MM.1S (cell line): ENCODE measurements around the gene ZEB2.

ENCODE experiments used
- DNase-seq: peaks from one replicate; pipeline ENCODE4 v3.0.0-alpha.2; 2015
- H2AFZ ChIP-seq: fragments of 300-600 bp; sonication (generic); 2 replicates; pipeline ENCODE4 v1.6.0; 2016; ENCODE audit warnings: antibody characterized with exemption, low read length
- H3F3A ChIP-seq: fragments of 300-600 bp; sonication (generic); 2 replicates; pipeline ENCODE4 v1.6.1; 2016; ENCODE audit warnings: mild to moderate bottlenecking, antibody characterized with exemption, low read length, moderate library complexity, mixed read lengths; ENCODE audit not compliant: insufficient read depth
- H3K27ac ChIP-seq: fragments of 300-600 bp; sonication (generic); 2 replicates; pipeline ENCODE4 v1.5.1; 2016; ENCODE audit warnings: mild to moderate bottlenecking, low read length
- H3K27me3 ChIP-seq: fragments of 300-600 bp; sonication (generic); replicated peaks from 2 replicates; pipeline ENCODE4 v1.6.0; 2016; ENCODE audit warnings: low read length; ENCODE audit not compliant: insufficient read depth
- H3K36me3 ChIP-seq: fragments of 300-600 bp; sonication (generic); replicated peaks from 2 replicates; pipeline ENCODE4 v1.6.1; 2016; ENCODE audit warnings: mild to moderate bottlenecking, low read length, mixed read lengths; ENCODE audit not compliant: insufficient read depth
- H3K4me1 ChIP-seq: fragments of 300-600 bp; sonication (generic); 2 replicates; pipeline ENCODE4 v1.6.1; 2016; ENCODE audit warnings: low read length, mixed read lengths
- H3K4me2 ChIP-seq: fragments of 300-600 bp; sonication (generic); 2 replicates; pipeline ENCODE4 v1.6.0; 2016; ENCODE audit warnings: low read depth, low read length
- H3K4me3 ChIP-seq: fragments of 300-600 bp; sonication (generic); 2 replicates; pipeline ENCODE4 v1.5.1; 2016; ENCODE audit warnings: low read length, mixed read lengths
- H3K79me2 ChIP-seq: fragments of 300-600 bp; sonication (generic); 2 replicates; pipeline ENCODE4 v1.6.1; 2016; ENCODE audit warnings: mixed run types, low read length, mixed read lengths
- H3K9ac ChIP-seq: fragments of 300-600 bp; sonication (generic); 2 replicates; pipeline ENCODE4 v1.6.1; 2016; ENCODE audit warnings: low read length, mixed read lengths
- H3K9me2 ChIP-seq: fragments of 300-600 bp; sonication (generic); replicated peaks from 2 replicates; pipeline ENCODE4 v1.6.1; 2016; ENCODE audit warnings: mild to moderate bottlenecking, low read length, mixed read lengths; ENCODE audit not compliant: insufficient read depth
- H3K9me3 ChIP-seq: fragments of 300-600 bp; sonication (generic); replicated peaks from 2 replicates; pipeline ENCODE4 v1.6.1; 2016; ENCODE audit warnings: mild to moderate bottlenecking, low read length, mixed read lengths; ENCODE audit not compliant: insufficient read depth
- H4K20me1 ChIP-seq: fragments of 300-600 bp; sonication (generic); 2 replicates; pipeline ENCODE4 v1.6.1; 2016; ENCODE audit warnings: mild to moderate bottlenecking, low read length, moderate library complexity, mixed read lengths; ENCODE audit not compliant: insufficient read depth
- CTCF ChIP-seq: fragments of 300-600 bp; sonication (generic); IDR thresholded peaks from 2 replicates; pipeline ENCODE4 v1.5.1; 2016; ENCODE audit warnings: antibody characterized with exemption, low read length, mixed read lengths
- EZH2 ChIP-seq: fragments of 300-600 bp; sonication (generic); optimal IDR thresholded peaks from 2 replicates; pipeline ENCODE3; 2017; ENCODE audit warnings: low read depth, mild to moderate bottlenecking, antibody characterized with exemption, low read length, mixed read lengths
- EZH2phosphoT487 ChIP-seq: fragments of 300-600 bp; sonication (generic); IDR thresholded peaks from 2 replicates; pipeline ENCODE4 v1.6.1; 2018; ENCODE audit warnings: antibody characterized with exemption, low read length

Gene ZEB2

GRCh38 chr2:144379851-144380311, 140.0 kb downstream of the ZEB2 start:
- H3K4me1 ChIP-seq, result no peaks in the 10 kb centered on the region
- no peaks in the 10 kb centered on the region for H3K79me2 ChIP-seq
- DNase-seq, result no peak
- H3K9me2 ChIP-seq, result no peaks in the 10 kb centered on the region
- H3K9ac ChIP-seq, result no peak overlapping the region
- no peaks in the 10 kb centered on the region for H3K36me3 ChIP-seq
- no peak overlapping the region for H3K4me2 ChIP-seq
- no peak overlapping the region for H2AFZ ChIP-seq
- no peak overlapping the region for H3K27ac ChIP-seq
- H4K20me1 ChIP-seq, result no peaks in the 10 kb centered on the region
- no peak overlapping the region for H3K4me3 ChIP-seq
- TF ChIP-seq EZH2phosphoT487 (no peak), EZH2 (no peak), CTCF (no peak)
- no peaks in the 10 kb centered on the region for H3K27me3 ChIP-seq
- no peaks in the 10 kb centered on the region for H3F3A ChIP-seq
- no peaks in the 10 kb centered on the region for H3K9me3 ChIP-seq

GRCh38 chr2:144378551-144378950, 141.4 kb downstream of the ZEB2 start:
- TF ChIP-seq EZH2phosphoT487, result no peak
- no peak for TF ChIP-seq EZH2
- TF ChIP-seq CTCF, result no peak
- H4K20me1 ChIP-seq, result no peaks in the 10 kb centered on the region
- no peak for DNase-seq
- no peaks in the 10 kb centered on the region for H3F3A ChIP-seq
- H3K9me3 ChIP-seq, result no peaks in the 10 kb centered on the region
- no peaks in the 10 kb centered on the region for H3K27me3 ChIP-seq
- H3K9me2 ChIP-seq, result no peaks in the 10 kb centered on the region
- H3K4me3 ChIP-seq, result no peak overlapping the region
- H3K4me1 ChIP-seq, result no peaks in the 10 kb centered on the region
- no peak overlapping the region for H3K9ac ChIP-seq
- H3K4me2 ChIP-seq, result no peak overlapping the region
- no peaks in the 10 kb centered on the region for H3K79me2 ChIP-seq
- no peak overlapping the region for H3K27ac ChIP-seq
- H2AFZ ChIP-seq, result no peak overlapping the region
- no peaks in the 10 kb centered on the region for H3K36me3 ChIP-seq

- no peak for DNase-seq
- Histone ChIP-seq H3K36me3 (no peaks in the 10 kb centered on the region), H3K27me3 (no peaks in the 10 kb centered on the region), H3K79me2 (no peaks in the 10 kb centered on the region), H2AFZ (no peak overlapping the region), H3K4me2 (no peak overlapping the region), H3K4me3 (no peak overlapping the region), H3K4me1 (no peaks in the 10 kb centered on the region), H3K9me2 (no peaks in the 10 kb centered on the region), H3F3A (no peaks in the 10 kb centered on the region), H3K27ac (no peak overlapping the region), H4K20me1 (no peaks in the 10 kb centered on the region), H3K9ac (no peak overlapping the region), H3K9me3 (no peaks in the 10 kb centered on the region)
- no peak for TF ChIP-seq CTCF
- TF ChIP-seq EZH2phosphoT487, result no peak
- no peak for TF ChIP-seq EZH2
Measured at GRCh38 chr2:144377914-144378313, 142.0 kb downstream of the ZEB2 start.

GRCh38 chr2:144376926-144377325, 143.0 kb downstream of the ZEB2 start:
- H2AFZ ChIP-seq, result no peak overlapping the region
- no peak overlapping the region for H3K27ac ChIP-seq
- H3K36me3 ChIP-seq, result no peaks in the 10 kb centered on the region
- no peaks in the 10 kb centered on the region for H3K9me3 ChIP-seq
- no peaks in the 10 kb centered on the region for H3F3A ChIP-seq
- H3K27me3 ChIP-seq, result no peaks in the 10 kb centered on the region
- H3K79me2 ChIP-seq, result no peaks in the 10 kb centered on the region
- no peaks in the 10 kb centered on the region for H3K9me2 ChIP-seq
- TF ChIP-seq CTCF (no peak), EZH2phosphoT487 (no peak), EZH2 (no peak)
- no peak overlapping the region for H3K9ac ChIP-seq
- DNase-seq, result no peak
- H3K4me1 ChIP-seq, result no peaks in the 10 kb centered on the region
- no peaks in the 10 kb centered on the region for H4K20me1 ChIP-seq
- no peak overlapping the region for H3K4me2 ChIP-seq
- no peak overlapping the region for H3K4me3 ChIP-seq
